ENCODE data around the gene DDAH1. TPM values are rescaled to one million over a fixed set of nuclear protein-coding genes. Genes with fewer than 3 reads are reported as not detected.
"Not testable (repeated sequence)": the region's sequence is repeated elsewhere in the genome, so short reads cannot be mapped to it uniquely, and the experiment has no call there.

DDAH1 gene
- total RNA-seq, 2 experiments from 2014 or later, result 0.13 to 0.26 TPM

GRCh38 chr1:85359874-85360721 is 104.9 kb downstream of the DDAH1 start:
- DNase-seq, result no peak
- Mint-ChIP-seq H3K4me1 (ENCODE audit: low read depth) (no peaks in the 10 kb centered on the region), H3K27ac (no peak overlapping the region), H3K4me3 (no peak overlapping the region), H3K9me3 (ENCODE audit: insufficient read depth) (no peaks in the 10 kb centered on the region), H3K27me3 (ENCODE audit: low read depth) (peaks cover 12% of the 10 kb centered on the region), H3K36me3 (ENCODE audit: low read depth) (no peaks in the 10 kb centered on the region)
- POLR2A ChIA-PET, result no interaction called here
- CTCF ChIA-PET, result no interaction called here
- ATAC-seq, result no peak

- Mint-ChIP-seq H3K9me3 (ENCODE audit: insufficient read depth) (no peaks in the 10 kb centered on the region), H3K27me3 (ENCODE audit: low read depth) (peaks cover 18% of the 10 kb centered on the region)
Observed at GRCh38 chr1:85358702-85359438, 106.1 kb downstream of the DDAH1 start.

GRCh38 chr1:85357817-85358216 is 107.1 kb downstream of the DDAH1 start:
- Mint-ChIP-seq H3K9me3 (ENCODE audit: insufficient read depth) (no peaks in the 10 kb centered on the region), H3K36me3 (ENCODE audit: low read depth) (no peaks in the 10 kb centered on the region), H3K27ac (no peak overlapping the region), H3K4me1 (ENCODE audit: low read depth) (no peaks in the 10 kb centered on the region), H3K4me3 (no peak overlapping the region), H3K27me3 (ENCODE audit: low read depth) (peaks cover 20% of the 10 kb centered on the region)
- ChIA-PET POLR2A (no interaction called here), CTCF (no interaction called here)
- ATAC-seq (no peak), DNase-seq (no peak)

More at GRCh38 chr1:85358702-85359438, 106.1 kb downstream of the DDAH1 start:
- no peaks in the 10 kb centered on the region for H3K4me1 Mint-ChIP-seq (ENCODE audit: low read depth)
- no peak overlapping the region for H3K4me3 Mint-ChIP-seq
- no peak for DNase-seq
- POLR2A ChIA-PET, result no interaction called here
- CTCF ChIA-PET, result no interaction called here
- no peak overlapping the region for H3K27ac Mint-ChIP-seq
- H3K36me3 Mint-ChIP-seq (ENCODE audit: low read depth), result no peaks in the 10 kb centered on the region
- no peak for ATAC-seq

GRCh38 chr1:85356130-85356529 is 108.8 kb downstream of the DDAH1 start:
- ATAC-seq, result no peak
- CTCF ChIA-PET, result no interaction called here
- no peaks in the 10 kb centered on the region for H3K4me1 Mint-ChIP-seq (ENCODE audit: low read depth)

DNA sequence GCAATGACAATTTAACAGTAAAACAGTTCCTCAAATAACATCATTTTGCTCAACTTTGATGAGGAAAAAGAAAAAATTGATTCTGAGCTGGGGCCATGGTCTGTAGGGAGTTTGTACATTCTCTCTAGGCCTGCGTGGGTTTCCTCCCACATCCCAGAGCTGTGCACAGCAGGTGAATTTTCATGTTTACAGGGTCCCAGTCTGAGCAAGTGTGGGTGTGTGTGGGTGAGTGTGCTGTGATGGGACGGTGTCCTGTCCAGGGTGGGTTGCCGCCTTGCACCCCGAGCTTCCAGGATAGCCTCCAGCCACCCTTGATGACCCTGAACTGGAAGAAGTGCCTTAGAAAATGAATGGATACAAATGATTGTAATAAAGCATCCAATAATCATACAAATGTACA is 112.9 kb downstream of the DDAH1 start:
- no peaks in the 10 kb centered on the region for H3K9me3 Mint-ChIP-seq (ENCODE audit: insufficient read depth)
- H3K4me3 Mint-ChIP-seq, result no peak overlapping the region
- H3K4me1 Mint-ChIP-seq (ENCODE audit: low read depth), result no peaks in the 10 kb centered on the region
- peaks cover 13% of the 10 kb centered on the region for H3K27me3 Mint-ChIP-seq (ENCODE audit: low read depth)
- CTCF ChIA-PET, result no interaction called here
- no peak for ATAC-seq
- no peak overlapping the region for H3K27ac Mint-ChIP-seq
- no peak for DNase-seq
- no peaks in the 10 kb centered on the region for H3K36me3 Mint-ChIP-seq (ENCODE audit: low read depth)
- POLR2A ChIA-PET, result no interaction called here

More at GRCh38 chr1:85356130-85356529, 108.8 kb downstream of the DDAH1 start:
- no peak for DNase-seq
- POLR2A ChIA-PET, result no interaction called here
- H3K27me3 Mint-ChIP-seq (ENCODE audit: low read depth), result peaks cover 14% of the 10 kb centered on the region
- H3K9me3 Mint-ChIP-seq (ENCODE audit: insufficient read depth), result no peaks in the 10 kb centered on the region
- no peak overlapping the region for H3K4me3 Mint-ChIP-seq
- H3K36me3 Mint-ChIP-seq (ENCODE audit: low read depth), result no peaks in the 10 kb centered on the region
- H3K27ac Mint-ChIP-seq, result no peak overlapping the region

GRCh38 chr1:85351202-85351828 is 113.6 kb downstream of the DDAH1 start:
- Mint-ChIP-seq H3K27ac (no peak overlapping the region), H3K9me3 (ENCODE audit: insufficient read depth) (no peaks in the 10 kb centered on the region), H3K27me3 (ENCODE audit: low read depth) (peaks cover 13% of the 10 kb centered on the region), H3K4me1 (ENCODE audit: low read depth) (no peaks in the 10 kb centered on the region), H3K4me3 (no peak overlapping the region), H3K36me3 (ENCODE audit: low read depth) (no peaks in the 10 kb centered on the region)
- ChIA-PET CTCF (no interaction called here), POLR2A (no interaction called here)
- ATAC-seq, result no peak
- DNase-seq, result no peak

DNA sequence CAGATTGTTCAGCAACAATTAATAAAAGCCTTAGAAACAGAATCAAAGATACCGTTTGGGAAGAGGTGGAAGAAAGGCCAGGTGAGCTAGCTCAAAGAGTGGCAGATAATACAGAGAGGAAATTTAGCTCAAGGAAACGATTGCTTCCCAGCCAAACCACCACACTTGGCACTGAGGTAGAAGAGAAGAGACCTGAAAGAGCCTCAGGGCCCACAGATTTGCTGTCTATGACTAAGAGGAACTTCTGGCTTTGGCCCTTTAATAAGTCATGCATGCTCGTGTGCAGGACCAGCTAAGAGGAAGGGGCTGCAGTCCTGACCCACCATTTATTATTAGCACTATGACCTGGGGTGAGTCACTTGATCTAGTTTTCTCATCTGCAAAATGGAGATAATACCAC is 115.7 kb downstream of the DDAH1 start:
- H3K36me3 Mint-ChIP-seq (ENCODE audit: low read depth), result no peaks in the 10 kb centered on the region

GRCh38 chr1:85347908-85348307 is 117.1 kb downstream of the DDAH1 start:
- H3K9me3 Mint-ChIP-seq (ENCODE audit: insufficient read depth), result no peaks in the 10 kb centered on the region
- H3K27me3 Mint-ChIP-seq (ENCODE audit: low read depth), result peaks cover 6% of the 10 kb centered on the region

More for the DNA sequence above, 115.7 kb downstream of the DDAH1 start:
- Mint-ChIP-seq H3K9me3 (ENCODE audit: insufficient read depth) (no peaks in the 10 kb centered on the region), H3K27me3 (ENCODE audit: low read depth) (peaks cover 6% of the 10 kb centered on the region), H3K27ac (no peak overlapping the region), H3K4me3 (no peak overlapping the region), H3K4me1 (ENCODE audit: low read depth) (no peaks in the 10 kb centered on the region)
- DNase-seq, result no peak
- ATAC-seq, result no peak
- ChIA-PET CTCF (no interaction called here), POLR2A (no interaction called here)

DNA sequence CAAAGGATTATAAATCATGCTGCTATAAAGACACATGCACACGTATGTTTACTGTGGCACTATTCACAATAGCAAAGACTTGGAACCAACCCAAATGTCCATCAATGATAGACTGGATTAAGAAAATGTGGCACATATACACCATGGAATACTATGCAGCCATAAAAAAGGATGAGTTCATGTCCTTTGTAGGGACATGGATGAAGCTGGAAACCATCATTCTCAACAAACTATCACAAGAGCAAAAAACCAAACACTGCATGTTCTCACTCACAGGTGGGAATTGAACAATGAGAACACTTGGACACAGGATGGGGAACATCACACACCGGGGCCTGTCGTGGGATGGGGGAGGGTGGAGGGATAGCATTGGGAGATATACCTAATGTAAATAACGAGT is 117.7 kb downstream of the DDAH1 start:
- H3K27ac Mint-ChIP-seq; H3K27me3 Mint-ChIP-seq (ENCODE audit: low read depth); ATAC-seq; H3K9me3 Mint-ChIP-seq (ENCODE audit: insufficient read depth); H3K4me3 Mint-ChIP-seq; H3K36me3 Mint-ChIP-seq (ENCODE audit: low read depth); CTCF ChIA-PET; H3K4me1 Mint-ChIP-seq (ENCODE audit: low read depth); POLR2A ChIA-PET; DNase-seq: not testable (repeated sequence)

More at GRCh38 chr1:85347908-85348307, 117.1 kb downstream of the DDAH1 start:
- no peak overlapping the region for H3K4me3 Mint-ChIP-seq
- no peak overlapping the region for H3K27ac Mint-ChIP-seq
- no peak for DNase-seq
- ChIA-PET CTCF (no interaction called here), POLR2A (no interaction called here)
- ATAC-seq, result no peak
- no peaks in the 10 kb centered on the region for H3K4me1 Mint-ChIP-seq (ENCODE audit: low read depth)
- no peaks in the 10 kb centered on the region for H3K36me3 Mint-ChIP-seq (ENCODE audit: low read depth)

- no peaks in the 10 kb centered on the region for H3K36me3 Mint-ChIP-seq (ENCODE audit: low read depth)
- H3K9me3 Mint-ChIP-seq (ENCODE audit: insufficient read depth), result no peaks in the 10 kb centered on the region
- DNase-seq (no peak), ATAC-seq (no peak)
- no peaks in the 10 kb centered on the region for H3K4me1 Mint-ChIP-seq (ENCODE audit: low read depth)
- H3K4me3 Mint-ChIP-seq, result no peak overlapping the region
- no peak overlapping the region for H3K27ac Mint-ChIP-seq
- ChIA-PET CTCF (no interaction called here), POLR2A (no interaction called here)
- peaks cover 23% of the 10 kb centered on the region for H3K27me3 Mint-ChIP-seq (ENCODE audit: low read depth)
Observed at GRCh38 chr1:85344256-85344694, 120.7 kb downstream of the DDAH1 start.

- no peaks in the 10 kb centered on the region for H3K9me3 Mint-ChIP-seq (ENCODE audit: insufficient read depth)
- no peaks in the 10 kb centered on the region for H3K36me3 Mint-ChIP-seq (ENCODE audit: low read depth)
- peaks cover 27% of the 10 kb centered on the region for H3K27me3 Mint-ChIP-seq (ENCODE audit: low read depth)
- no peak overlapping the region for H3K4me3 Mint-ChIP-seq
- no peaks in the 10 kb centered on the region for H3K4me1 Mint-ChIP-seq (ENCODE audit: low read depth)
- ChIA-PET POLR2A (no interaction called here), CTCF (interaction anchor here (0.8 kb wide), 1 partner anchor 23 kb away, joined by 3 read pairs; no protein-coding TSS in a partner anchor)
- DNase-seq (no peak), ATAC-seq (no peak)
- no peak overlapping the region for H3K27ac Mint-ChIP-seq
Observed at GRCh38 chr1:85343612-85344255, 121.2 kb downstream of the DDAH1 start.

DNA sequence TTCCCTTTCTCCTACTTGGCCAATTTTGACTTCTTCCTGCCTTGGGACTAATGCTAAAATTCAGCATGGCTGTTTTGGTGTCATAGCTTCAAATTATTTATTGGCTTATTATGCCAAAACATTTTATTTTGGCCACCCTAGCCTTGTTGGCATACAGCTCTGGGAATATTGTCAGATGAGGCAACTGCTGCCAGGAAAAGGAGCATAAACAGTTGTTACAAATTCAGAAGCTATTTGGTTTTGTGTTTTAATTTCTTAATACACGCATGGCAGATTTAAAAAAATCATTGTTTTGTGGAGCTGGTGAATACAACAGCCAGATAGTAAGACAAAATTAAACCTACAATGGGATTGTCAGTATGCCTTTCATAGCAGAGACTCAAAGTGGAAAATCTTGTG is 121.7 kb downstream of the DDAH1 start:
- no peaks in the 10 kb centered on the region for H3K4me1 Mint-ChIP-seq (ENCODE audit: low read depth)

More for the DNA sequence above, 121.7 kb downstream of the DDAH1 start:
- ATAC-seq (no peak), DNase-seq (no peak)
- ChIA-PET CTCF (interaction anchor here (0.8 kb wide), 1 partner anchor 24 kb away, joined by 3 read pairs; no protein-coding TSS in a partner anchor), POLR2A (no interaction called here)
- Mint-ChIP-seq H3K9me3 (ENCODE audit: insufficient read depth) (no peaks in the 10 kb centered on the region), H3K36me3 (ENCODE audit: low read depth) (no peaks in the 10 kb centered on the region), H3K27me3 (ENCODE audit: low read depth) (peaks cover 30% of the 10 kb centered on the region), H3K27ac (no peak overlapping the region), H3K4me3 (no peak overlapping the region)

All from activated CD8-positive, alpha-beta T cell treated with anti-CD3 and anti-CD28 coated beads, Interleukin-2, amount 10 ng/mL, durations not matched to agents 7 days and 5 days (primary cell).